Measurements from ENCODE around the gene ADGRG1. TPM values are rescaled to one million over a fixed set of nuclear protein-coding genes. Genes with fewer than 3 reads are reported as not detected.

Gene ADGRG1
- total RNA-seq, 1 donor from 2014 or later, result 41.1 TPM

DNA sequence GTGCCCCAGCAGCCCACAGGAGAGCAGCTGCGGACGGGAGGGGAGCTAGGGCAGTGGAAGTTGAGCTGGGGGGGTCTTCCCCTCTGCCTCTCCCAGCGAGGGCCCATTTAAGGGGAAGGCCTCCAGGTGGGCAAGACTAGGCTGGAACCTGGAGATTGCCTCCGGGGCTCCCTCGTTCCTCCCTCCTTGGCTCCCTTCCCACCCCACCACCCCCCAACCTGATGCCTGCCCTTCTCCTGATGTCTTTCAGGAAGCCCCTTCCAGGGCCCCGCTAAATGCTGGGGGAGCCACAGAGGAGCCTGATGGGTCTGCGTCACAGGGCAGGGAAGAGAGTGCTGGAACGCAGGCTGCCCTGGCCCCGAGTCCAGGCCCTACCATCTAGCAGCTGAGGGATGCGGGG is 16.7 kb downstream of the ADGRG1 start:
- Mint-ChIP-seq H3K27me3 (no peaks in the 10 kb centered on the region), H3K9me3 (no peaks in the 10 kb centered on the region), H3K4me3 (no peak overlapping the region), H3K4me1 (ENCODE audit: unreplicated experiment) (peaks cover 10% of the 10 kb centered on the region), H3K27ac (no peak overlapping the region), H3K36me3 (no peaks in the 10 kb centered on the region)
- no peak for DNase-seq (ENCODE audit: extremely low spot score, unreplicated experiment)
- TF ChIP-seq, protein P1, sequence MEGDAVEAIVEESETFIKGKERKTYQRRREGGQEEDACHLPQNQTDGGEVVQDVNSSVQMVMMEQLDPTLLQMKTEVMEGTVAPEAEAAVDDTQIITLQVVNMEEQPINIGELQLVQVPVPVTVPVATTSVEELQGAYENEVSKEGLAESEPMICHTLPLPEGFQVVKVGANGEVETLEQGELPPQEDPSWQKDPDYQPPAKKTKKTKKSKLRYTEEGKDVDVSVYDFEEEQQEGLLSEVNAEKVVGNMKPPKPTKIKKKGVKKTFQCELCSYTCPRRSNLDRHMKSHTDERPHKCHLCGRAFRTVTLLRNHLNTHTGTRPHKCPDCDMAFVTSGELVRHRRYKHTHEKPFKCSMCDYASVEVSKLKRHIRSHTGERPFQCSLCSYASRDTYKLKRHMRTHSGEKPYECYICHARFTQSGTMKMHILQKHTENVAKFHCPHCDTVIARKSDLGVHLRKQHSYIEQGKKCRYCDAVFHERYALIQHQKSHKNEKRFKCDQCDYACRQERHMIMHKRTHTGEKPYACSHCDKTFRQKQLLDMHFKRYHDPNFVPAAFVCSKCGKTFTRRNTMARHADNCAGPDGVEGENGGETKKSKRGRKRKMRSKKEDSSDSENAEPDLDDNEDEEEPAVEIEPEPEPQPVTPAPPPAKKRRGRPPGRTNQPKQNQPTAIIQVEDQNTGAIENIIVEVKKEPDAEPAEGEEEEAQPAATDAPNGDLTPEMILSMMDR (conservative IDR thresholded peaks at IDR 0.05), result no peak

DNA sequence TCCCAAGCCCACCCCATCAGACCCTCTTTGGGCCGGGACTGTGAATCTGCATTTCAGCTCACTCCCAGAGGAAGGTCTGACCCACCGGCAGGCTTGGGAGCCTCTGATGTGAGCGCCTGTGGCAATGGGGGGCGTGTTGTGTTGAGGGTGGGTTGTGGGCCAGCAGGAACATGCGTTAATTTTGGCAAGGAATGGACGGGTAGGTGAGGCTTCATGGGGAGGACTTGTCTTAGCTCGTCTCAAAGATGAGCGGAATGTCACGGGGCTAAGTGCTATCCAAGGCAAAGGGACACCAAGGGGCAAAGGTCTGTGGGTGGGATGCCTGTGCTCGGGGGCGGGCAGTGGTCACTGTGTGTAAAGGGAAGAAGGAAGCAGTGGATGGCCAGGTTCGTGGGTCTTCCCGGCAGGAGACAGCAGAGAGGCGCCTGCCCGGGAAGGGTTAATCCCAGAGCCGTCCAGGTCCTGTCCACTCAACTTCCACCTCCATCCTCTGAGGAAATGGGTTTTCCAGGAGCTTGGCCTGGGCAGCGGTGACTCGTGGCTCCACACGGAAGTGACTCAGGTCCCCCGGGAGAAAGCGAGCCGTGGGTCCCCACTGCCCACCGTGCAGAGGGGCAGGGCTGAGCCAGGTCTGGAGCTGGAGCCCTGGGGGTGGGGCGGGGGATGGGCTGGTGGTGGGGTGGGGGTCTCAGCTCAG is 17.4 kb downstream of the ADGRG1 start:
- Mint-ChIP-seq H3K4me1 (ENCODE audit: unreplicated experiment) (peaks cover 10% of the 10 kb centered on the region), H3K9me3 (no peaks in the 10 kb centered on the region), H3K27me3 (no peaks in the 10 kb centered on the region), H3K27ac (peak overlapping the region; percentile 64), H3K36me3 (no peaks in the 10 kb centered on the region), H3K4me3 (peak overlapping the region; percentile 20)
- TF ChIP-seq, protein P1 (conservative IDR thresholded peaks at IDR 0.05), result no peak
- DNase-seq (ENCODE audit: extremely low spot score, unreplicated experiment), result no peak

DNA sequence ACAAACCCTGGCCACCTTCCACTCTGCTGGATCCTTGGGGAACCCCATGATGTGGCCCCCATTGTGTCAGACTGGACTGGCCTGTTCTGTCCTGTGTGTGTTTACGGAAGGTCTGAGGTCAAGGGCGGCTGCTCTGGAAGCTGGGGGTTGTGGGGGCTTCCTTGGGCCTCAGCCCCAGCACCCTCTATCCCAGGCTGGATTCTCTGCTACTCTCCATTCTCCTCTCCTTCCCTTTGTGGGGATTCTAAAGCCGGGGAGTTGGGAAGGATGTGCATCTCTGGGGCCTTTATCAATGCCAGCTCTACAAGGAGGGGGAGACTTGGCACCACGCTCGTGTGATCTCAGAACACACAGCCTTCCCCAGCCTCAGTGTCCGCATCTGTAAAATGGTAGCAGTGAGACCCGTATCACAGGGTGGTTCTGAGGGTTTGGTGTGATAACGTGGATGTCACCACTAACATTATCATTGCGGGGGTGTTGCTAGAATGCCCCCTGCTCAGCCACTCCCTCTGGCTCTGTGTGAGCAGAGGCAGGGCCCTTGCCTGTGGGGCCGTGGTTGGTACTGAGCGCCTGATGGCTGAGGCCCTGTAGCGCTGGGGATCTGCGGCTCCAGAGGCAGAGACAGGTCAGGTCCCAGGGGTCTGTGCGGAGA is 18.1 kb downstream of the ADGRG1 start:
- TF ChIP-seq, protein P1 (conservative IDR thresholded peaks at IDR 0.05), result no peak
- H3K27ac Mint-ChIP-seq, result peak overlapping the region; percentile 46

DNA sequence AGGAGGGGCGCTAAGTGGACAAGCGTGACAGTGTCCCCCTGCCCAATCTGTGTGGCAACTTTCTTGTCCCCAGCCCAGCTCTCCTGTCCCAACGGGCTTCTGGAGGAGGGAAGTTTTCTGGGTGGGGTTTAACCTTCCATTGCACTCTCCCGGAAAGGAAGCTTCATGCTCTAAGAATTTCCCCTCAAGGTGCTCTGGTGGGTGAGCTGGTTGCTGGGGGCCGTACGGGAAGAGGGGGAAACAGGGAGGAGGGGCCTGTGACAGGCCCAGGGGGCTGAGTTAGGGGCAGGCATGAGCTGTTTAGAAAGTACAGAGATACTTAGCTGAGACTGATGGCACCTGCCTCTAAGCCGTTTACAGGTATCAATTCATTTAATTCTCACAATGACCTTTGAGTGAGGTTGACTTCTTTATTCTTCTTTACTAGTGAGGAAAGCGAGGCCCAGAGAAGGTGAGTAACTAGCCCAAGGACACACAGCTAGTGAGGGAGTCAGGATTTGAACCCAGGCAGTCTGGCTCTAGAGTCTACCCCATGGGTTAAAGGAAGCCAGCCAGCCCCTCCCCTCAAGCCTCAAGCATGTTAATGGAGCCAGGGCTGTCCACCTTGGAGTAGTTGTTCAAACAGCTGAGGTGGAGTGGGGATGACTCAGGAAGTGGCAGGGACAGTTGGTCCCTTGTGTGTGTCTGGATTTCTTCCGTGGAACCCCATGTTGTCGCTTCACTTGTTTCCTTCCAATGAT is 18.9 kb downstream of the ADGRG1 start:
- H3K27ac Mint-ChIP-seq, result peak overlapping the region; percentile 26
- no peak overlapping the region for H3K4me3 Mint-ChIP-seq
- TF ChIP-seq, protein P1 (conservative IDR thresholded peaks at IDR 0.05), result no peak
- H3K27me3 Mint-ChIP-seq, result no peaks in the 10 kb centered on the region
- peaks cover 19% of the 10 kb centered on the region for H3K4me1 Mint-ChIP-seq (ENCODE audit: unreplicated experiment)
- H3K9me3 Mint-ChIP-seq, result no peaks in the 10 kb centered on the region
- H3K36me3 Mint-ChIP-seq, result no peaks in the 10 kb centered on the region
- DNase-seq (ENCODE audit: extremely low spot score, unreplicated experiment), result no peak

More for the DNA sequence above, 18.1 kb downstream of the ADGRG1 start:
- no peak for DNase-seq (ENCODE audit: extremely low spot score, unreplicated experiment)
- no peaks in the 10 kb centered on the region for H3K36me3 Mint-ChIP-seq
- H3K9me3 Mint-ChIP-seq, result no peaks in the 10 kb centered on the region
- H3K4me1 Mint-ChIP-seq (ENCODE audit: unreplicated experiment), result peaks cover 11% of the 10 kb centered on the region
- no peaks in the 10 kb centered on the region for H3K27me3 Mint-ChIP-seq
- H3K4me3 Mint-ChIP-seq, result no peak overlapping the region

DNA sequence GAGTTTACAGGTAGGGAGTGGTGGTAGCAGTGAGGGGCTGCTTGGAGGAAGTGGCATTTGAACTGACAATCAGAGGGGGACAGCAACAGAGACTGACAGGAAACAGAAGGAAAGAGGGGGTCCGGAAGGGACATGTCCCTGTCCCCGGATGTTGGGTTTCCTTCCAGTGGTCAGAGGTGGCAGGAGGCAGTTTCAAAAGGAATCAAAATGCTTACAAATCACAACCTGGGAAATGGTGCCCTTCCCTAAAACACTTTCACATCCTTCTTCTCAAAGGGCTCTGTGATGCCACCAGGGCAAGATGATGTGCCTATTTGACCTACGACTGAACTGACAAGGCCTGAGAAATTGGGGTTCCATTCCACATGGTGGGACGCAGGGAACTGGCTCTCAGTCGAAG is 19.7 kb downstream of the ADGRG1 start:
- no peak for DNase-seq (ENCODE audit: extremely low spot score, unreplicated experiment)
- H3K4me1 Mint-ChIP-seq (ENCODE audit: unreplicated experiment), result peaks cover 17% of the 10 kb centered on the region
- no peak overlapping the region for H3K4me3 Mint-ChIP-seq
- H3K27ac Mint-ChIP-seq, result no peak overlapping the region
- H3K27me3 Mint-ChIP-seq, result no peaks in the 10 kb centered on the region
- H3K36me3 Mint-ChIP-seq, result no peaks in the 10 kb centered on the region
- no peaks in the 10 kb centered on the region for H3K9me3 Mint-ChIP-seq
- TF ChIP-seq, protein P1 (conservative IDR thresholded peaks at IDR 0.05), result no peak
